Neural progenitor cell (in vitro differentiated cells): Measurements from ENCODE around the gene PITPNB.

Experiments used
- CTCF ChIP-seq: fragments of 200-600 bp; sonication (generic); IDR thresholded peaks from 2 replicates; pipeline ENCODE4 v1.5.1; 2017; ENCODE audit warnings: antibody characterized with exemption, mild to moderate bottlenecking
- EZH2 ChIP-seq: fragments of 200-600 bp; sonication (generic); IDR thresholded peaks from 2 replicates; pipeline ENCODE4 v1.6.1; 2017; ENCODE audit warnings: antibody characterized with exemption, mild to moderate bottlenecking, moderate library complexity
- EZH2phosphoT487 ChIP-seq: fragments of 200-600 bp; sonication (generic); IDR thresholded peaks from 2 replicates; pipeline ENCODE4 v1.6.1; 2017; ENCODE audit warnings: antibody characterized with exemption

DNA sequence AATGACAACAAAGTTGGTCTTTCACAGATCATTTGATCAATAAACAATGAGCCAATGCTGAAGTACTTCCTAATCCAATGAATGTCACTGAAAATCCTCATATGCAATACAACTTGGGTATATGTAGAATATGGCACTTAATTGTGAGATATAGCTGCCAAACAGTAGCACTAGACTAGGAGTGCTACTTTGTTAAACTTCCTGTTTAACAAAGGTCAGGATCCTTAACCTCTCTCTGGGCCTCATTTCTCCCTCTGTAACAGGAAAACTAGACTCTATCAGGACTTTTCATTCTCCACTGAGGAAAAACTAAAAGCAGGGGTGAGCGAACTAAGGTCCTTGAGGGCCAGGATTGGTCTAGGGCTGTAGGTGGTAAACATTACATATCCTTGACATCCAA, 56.1 kb downstream of the PITPNB start:
- no peak for TF ChIP-seq CTCF
- no peak for TF ChIP-seq EZH2
- no peak for TF ChIP-seq EZH2phosphoT487
